ENCODE results near the gene TMEM30A.

The TMEM30A gene

GRCh38 chr6:75217193-75217592 lies 67.4 kb downstream of the TMEM30A start:
- DNase-seq (ENCODE audit: low read depth in 2 of 2): no peak

GRCh38 chr6:75215291-75215690 lies 69.3 kb downstream of the TMEM30A start:
- no peak for DNase-seq (ENCODE audit: low read depth in 2 of 2)

DNA sequence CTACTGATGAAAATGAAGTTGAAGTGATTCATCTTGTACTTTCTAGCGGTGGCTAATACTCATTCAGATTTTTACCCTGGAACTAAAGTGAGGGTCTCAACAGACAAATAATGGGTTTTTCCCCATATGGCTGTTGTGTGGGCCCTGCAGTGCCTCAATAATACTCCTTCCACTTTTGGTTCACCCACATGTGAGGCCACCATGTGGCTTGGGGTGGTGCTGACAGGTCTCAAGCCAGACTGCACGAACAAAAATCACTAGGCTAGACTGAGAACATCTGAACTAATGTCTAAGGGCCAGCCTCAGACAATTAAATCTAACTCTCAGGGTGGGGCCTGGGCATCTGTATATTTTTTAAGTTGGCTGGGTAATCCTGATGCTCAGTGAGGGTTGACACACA lies 70.9 kb downstream of the TMEM30A start:
- no peak for DNase-seq (ENCODE audit: low read depth in 2 of 2)

DNA sequence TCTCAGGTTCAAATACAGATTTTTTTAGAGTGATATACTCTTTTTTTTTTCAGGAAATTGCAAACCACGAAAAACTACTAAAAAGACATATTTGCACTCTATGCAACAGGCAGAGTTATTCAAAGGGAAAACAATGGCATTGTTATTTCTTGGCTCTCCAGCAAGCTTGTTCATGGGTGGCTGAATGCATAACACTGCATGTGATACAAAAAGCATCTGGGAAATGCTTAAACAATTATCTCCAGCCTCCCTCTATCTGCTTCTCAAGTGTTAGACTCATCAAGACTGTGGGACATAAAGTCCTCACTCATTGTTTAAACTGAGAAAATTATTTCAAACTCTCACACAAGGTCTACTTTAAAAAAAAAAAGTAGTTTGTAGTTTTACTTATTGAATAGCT lies 71.5 kb downstream of the TMEM30A start:
- no peak for DNase-seq (ENCODE audit: low read depth in 2 of 2)

DNA sequence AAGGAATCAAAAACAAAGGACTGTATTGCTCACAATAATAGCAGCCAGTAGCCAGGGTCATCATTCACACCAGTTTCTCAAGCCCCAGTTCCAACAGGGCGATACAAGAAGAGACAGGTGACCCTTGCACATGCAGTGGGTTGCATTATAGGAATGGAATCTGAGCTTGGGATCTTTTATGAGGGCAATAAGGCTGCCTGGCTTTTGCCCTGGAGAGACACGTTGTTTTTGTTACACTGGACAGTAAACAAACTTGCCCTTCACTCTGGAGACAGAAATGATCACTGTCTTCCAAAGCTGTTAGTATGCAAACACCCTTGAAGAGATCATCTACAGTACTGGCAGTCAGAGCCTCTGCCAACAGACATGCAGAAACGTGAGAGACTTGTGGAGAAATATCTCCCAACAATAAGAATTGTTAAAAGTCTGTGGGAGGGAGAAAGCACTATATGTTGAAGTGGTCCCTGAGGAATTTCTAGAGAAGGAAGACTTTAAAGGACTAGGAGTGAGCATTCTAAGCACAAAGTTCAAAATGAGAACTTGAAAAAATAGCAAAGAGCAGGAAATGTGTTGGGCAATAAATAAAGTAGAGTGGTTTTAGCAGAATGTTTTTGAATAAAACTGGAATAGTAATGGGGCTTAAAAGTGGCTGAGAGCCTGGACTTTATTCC lies 72.5 kb downstream of the TMEM30A start:
- no peak for DNase-seq (ENCODE audit: low read depth in 2 of 2)

- DNase-seq (ENCODE audit: low read depth in 2 of 2): no peak
Measured at GRCh38 chr6:75210885-75211739, 73.5 kb downstream of the TMEM30A start.

GRCh38 chr6:75209184-75209723 lies 75.3 kb downstream of the TMEM30A start:
- no peak for DNase-seq (ENCODE audit: low read depth in 2 of 2)

DNA sequence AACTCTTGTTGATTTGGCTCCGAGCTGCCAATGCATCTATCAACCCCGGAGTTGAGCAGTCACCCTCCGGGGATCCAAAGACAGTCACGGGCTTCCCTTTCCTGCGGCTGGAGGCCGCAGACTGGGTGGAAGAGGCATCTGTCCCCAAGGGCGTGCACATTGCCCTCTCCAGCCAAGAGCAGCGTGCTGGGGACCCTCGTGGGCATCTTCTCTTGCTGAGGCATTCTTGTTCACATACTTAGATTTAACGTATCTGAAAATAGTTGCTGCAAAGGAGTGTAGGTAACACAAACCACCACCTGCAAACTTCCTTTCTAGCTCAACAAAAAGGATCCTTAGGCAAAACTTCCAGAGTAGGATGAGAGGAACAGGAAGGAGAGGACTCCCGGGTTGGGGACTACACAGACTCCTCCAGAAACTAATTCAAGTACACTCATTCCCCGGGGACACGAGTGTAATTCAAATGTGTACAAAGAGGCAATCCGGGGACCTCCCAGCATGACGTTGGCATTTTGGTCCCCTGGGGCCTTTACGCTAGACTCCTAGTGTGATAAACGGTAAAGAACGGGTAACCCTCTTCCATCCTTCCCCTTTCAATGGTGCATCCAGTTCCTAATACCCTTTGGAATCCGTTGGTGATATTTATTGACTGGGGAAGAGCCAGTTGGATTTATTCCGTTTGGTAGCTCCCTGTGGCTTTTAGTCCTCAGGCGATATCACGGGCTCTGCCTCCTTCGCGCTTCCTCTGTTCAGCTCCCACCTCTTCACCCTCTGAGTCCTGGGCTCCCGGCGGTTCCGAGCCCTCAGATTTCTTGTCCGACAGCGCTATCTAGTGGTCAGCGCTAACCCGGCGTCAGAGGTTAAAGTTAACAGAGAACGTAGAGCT lies 76.1 kb downstream of the TMEM30A start:
- DNase-seq (ENCODE audit: low read depth in 2 of 2): peak; percentile 55 to 74

- DNase-seq (ENCODE audit: low read depth in 2 of 2): no peak
Measured at GRCh38 chr6:75206576-75207342, 77.8 kb downstream of the TMEM30A start.

GRCh38 chr6:75205776-75206575 lies 78.6 kb downstream of the TMEM30A start, which contains the start of gene COL12A1:
Gene COL12A1, minus strand, starts transcription at chr6:75206053. Its CDS starts 3,261 bp downstream, at chr6:75202792.
- no peak for DNase-seq (ENCODE audit: low read depth in 2 of 2)

DNA sequence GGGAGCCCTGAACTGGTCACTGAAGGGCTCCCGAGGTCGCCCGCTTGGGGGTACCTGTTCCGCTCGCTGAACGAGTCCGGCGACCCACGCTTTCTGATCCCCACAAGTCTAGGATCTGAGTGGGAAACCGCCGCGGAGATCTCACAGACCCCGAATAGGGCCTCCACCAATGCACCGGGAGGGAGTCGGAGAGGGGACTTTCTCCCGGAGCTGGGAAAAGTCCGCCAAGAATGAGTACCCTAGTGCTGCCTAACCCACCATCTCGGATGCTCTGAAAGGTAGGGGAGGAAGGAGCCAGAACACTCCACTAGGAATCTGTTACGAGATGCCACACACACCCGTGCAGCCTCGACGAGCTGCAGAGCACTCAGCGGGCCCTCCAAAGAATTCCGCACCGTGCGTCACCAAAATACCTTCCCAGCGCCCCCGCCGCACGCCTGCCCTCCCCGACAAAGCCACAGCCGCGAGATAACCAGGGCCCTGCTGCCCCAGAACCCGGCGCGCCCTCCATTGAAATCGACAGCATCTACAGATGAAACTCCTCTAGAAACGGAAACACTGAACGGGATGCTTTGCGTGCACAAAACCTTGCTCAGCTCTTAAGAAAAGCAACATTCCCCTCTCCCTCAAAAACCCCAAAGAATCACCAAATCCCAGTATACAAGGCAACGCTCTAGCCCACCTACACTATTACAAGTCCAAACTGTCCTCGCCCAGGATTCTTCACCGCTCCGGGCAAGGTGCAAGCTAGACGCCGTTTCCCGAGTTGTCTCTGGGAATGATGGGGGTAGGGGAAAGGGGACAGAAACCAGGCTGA lies 79.4 kb downstream of the TMEM30A start:
- no peak for DNase-seq (ENCODE audit: low read depth in 2 of 2)

- no peak for DNase-seq (ENCODE audit: low read depth in 2 of 2)
Measured at GRCh38 chr6:75204217-75204958, 80.2 kb downstream of the TMEM30A start.

- no peak for DNase-seq (ENCODE audit: low read depth in 2 of 2)
Measured at GRCh38 chr6:75203721-75204120, 80.9 kb downstream of the TMEM30A start.
